Caco-2 (cell line): ENCODE data around the gene ITPR1. TPM values are rescaled to one million over a fixed set of nuclear protein-coding genes. Genes with fewer than 3 reads are reported as not detected.

Source experiments
- BruUV-seq: library from RNA; stranded (reverse); fragments of 400-500 nt; replicated peaks from 2 replicates; lab custom pipeline; 2021; lab: Mats Ljungman, UMichigan
- CTCF ChIA-PET: fragments of 300-600 bp; sonication (Branson Sonifier 250); formaldehyde crosslinking; loops from one replicate; lab custom pipeline; 2022; ENCODE audit warnings: antibody characterized with exemption; lab: Charles Lee
- POLR2A ChIA-PET: fragments of 300-600 bp; sonication (Branson Sonifier 250); formaldehyde crosslinking; loops from one replicate; lab custom pipeline; 2022; ENCODE audit warnings: antibody characterized with exemption; lab: Charles Lee
- DNase-seq, 2 experiments: peaks; one replicate each; pipeline versions ENCODE4 v3.0.0 to v3.0.0-alpha.2; 2020 to 2022
- H3K27me3 ChIP-seq: replicated peaks from 2 replicates; pipeline ENCODE4 v1.6.0; 2011; ENCODE audit warnings: low read length; ENCODE audit not compliant: control insufficient read depth, insufficient read depth
- H3K36me3 ChIP-seq: 2 replicates; pipeline ENCODE4 v1.5.1; 2011; ENCODE audit warnings: low read length; ENCODE audit not compliant: control insufficient read depth, insufficient read depth
- H3K4me1 ChIP-seq: fragments of 250-450 bp; sonication (Bioruptor Pico); 2 replicates; pipeline ENCODE4 v1.5.1; 2020; ENCODE audit warnings: mild to moderate bottlenecking
- H3K4me3 ChIP-seq: 2 replicates; pipeline ENCODE4 v1.5.1; 2011; ENCODE audit warnings: low read depth, mild to moderate bottlenecking, control low read depth, low read length
- H3K9me3 ChIP-seq: fragments of 250-450 bp; sonication (Bioruptor Pico); 2 replicates; pipeline ENCODE4 v1.5.1; 2020; ENCODE audit warnings: mild to moderate bottlenecking, moderate library complexity
- H3K27ac Mint-ChIP-seq: one replicate; pipeline ENCODE4 v1.8.0; 2022; ENCODE audit warnings: mixed read lengths; ENCODE audit not compliant: unreplicated experiment
- H3K27me3 Mint-ChIP-seq: one replicate; pipeline ENCODE4 v1.8.0; 2022; ENCODE audit warnings: mixed read lengths; ENCODE audit not compliant: insufficient read depth, unreplicated experiment
- H3K36me3 Mint-ChIP-seq: one replicate; pipeline ENCODE4 v1.8.0; 2022; ENCODE audit warnings: mild to moderate bottlenecking, mixed read lengths; ENCODE audit not compliant: insufficient read depth, unreplicated experiment
- H3K4me1 Mint-ChIP-seq: one replicate; pipeline ENCODE4 v1.8.0; 2022; ENCODE audit warnings: low read depth, mixed read lengths; ENCODE audit not compliant: unreplicated experiment
- H3K4me3 Mint-ChIP-seq: one replicate; pipeline ENCODE4 v1.8.0; 2022; ENCODE audit warnings: mild to moderate bottlenecking, moderate library complexity, mixed read lengths; ENCODE audit not compliant: unreplicated experiment
- H3K9me3 Mint-ChIP-seq: one replicate; pipeline ENCODE4 v1.8.0; 2022; ENCODE audit warnings: mixed read lengths; ENCODE audit not compliant: unreplicated experiment
- intact Hi-C: fragments of 100-400 bp; cut with micrococcal nuclease; formaldehyde crosslinking; loops from one replicate; pipeline ENCODE4 v1.10.0; 2022; ENCODE audit not compliant: unreplicated experiment
- total RNA-seq: library from RNA; stranded (reverse); gene quantifications from 2 replicates; pipeline ENCODE4 v1.2.3, GENCODE V29; 2022
- TF ChIP-seq, protein P1 (sequence below), 2 experiments: fragments of 200-600 bp in 1 of 2; IDR thresholded peaks; 1 replicate in 1 of 2; 2 replicates in 1 of 2; pipeline versions ENCODE4 v1.5.1 to v1.8.0; 2011 to 2022; ENCODE audit warnings: antibody characterized with exemption in 1 of 2, control low read depth in 1 of 2, inconsistent platforms in 1 of 2, low read depth in 1 of 2, low read length in 1 of 2, mild to moderate bottlenecking in 1 of 2, moderate library complexity in 1 of 2; ENCODE audit not compliant: insufficient read depth in 1 of 2, severe bottlenecking in 1 of 2, unreplicated experiment in 1 of 2

ITPR1 gene
- total RNA-seq, 1 experiment from 2014 or later = 10.4 TPM

DNA sequence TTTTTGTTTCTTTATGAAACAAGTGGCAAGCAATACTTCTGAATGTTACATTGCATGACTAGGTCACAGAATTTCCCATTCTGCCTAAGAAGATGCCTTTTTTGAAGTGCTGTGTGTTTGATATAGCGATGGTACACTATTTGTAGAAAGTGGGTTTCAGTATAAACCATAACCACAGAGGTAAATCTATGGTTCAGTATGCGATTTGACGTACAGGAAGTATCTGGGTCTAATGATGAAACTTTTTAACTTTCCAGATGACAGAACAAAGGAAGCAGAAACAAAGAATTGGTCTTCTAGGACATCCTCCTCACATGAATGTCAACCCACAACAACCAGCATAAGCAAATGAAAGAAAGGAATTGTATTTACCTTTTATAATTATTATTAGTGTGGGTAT is 352.7 kb downstream of the ITPR1 start:
- TF ChIP-seq, protein P1, sequence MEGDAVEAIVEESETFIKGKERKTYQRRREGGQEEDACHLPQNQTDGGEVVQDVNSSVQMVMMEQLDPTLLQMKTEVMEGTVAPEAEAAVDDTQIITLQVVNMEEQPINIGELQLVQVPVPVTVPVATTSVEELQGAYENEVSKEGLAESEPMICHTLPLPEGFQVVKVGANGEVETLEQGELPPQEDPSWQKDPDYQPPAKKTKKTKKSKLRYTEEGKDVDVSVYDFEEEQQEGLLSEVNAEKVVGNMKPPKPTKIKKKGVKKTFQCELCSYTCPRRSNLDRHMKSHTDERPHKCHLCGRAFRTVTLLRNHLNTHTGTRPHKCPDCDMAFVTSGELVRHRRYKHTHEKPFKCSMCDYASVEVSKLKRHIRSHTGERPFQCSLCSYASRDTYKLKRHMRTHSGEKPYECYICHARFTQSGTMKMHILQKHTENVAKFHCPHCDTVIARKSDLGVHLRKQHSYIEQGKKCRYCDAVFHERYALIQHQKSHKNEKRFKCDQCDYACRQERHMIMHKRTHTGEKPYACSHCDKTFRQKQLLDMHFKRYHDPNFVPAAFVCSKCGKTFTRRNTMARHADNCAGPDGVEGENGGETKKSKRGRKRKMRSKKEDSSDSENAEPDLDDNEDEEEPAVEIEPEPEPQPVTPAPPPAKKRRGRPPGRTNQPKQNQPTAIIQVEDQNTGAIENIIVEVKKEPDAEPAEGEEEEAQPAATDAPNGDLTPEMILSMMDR (IDR thresholded peaks at IDR 0.05; ENCODE audit: insufficient read depth in 1 of 2, low read depth in 1 of 2, low read length in 1 of 2, severe bottlenecking in 1 of 2, unreplicated experiment in 1 of 2) = no peak
- no peak for DNase-seq
- ChIA-PET POLR2A (no interaction called here), CTCF (no interaction called here)
- Mint-ChIP-seq H3K9me3 (no peaks in the 10 kb centered on the region), H3K27me3 (no peaks in the 10 kb centered on the region), H3K27ac (no peak overlapping the region), H3K36me3 (no peaks in the 10 kb centered on the region), H3K4me1 (peaks cover 15% of the 10 kb centered on the region), H3K4me3 (no peak overlapping the region)
- H3K27me3 ChIP-seq = no peaks in the 10 kb centered on the region
- intact Hi-C loops = no loop called here
- no peak overlapping the region for H3K4me3 ChIP-seq
- peaks cover 12% of the 10 kb centered on the region; the same call in 1 of the 2 replicates for H3K4me1 ChIP-seq
- H3K36me3 ChIP-seq = no peaks in the 10 kb centered on the region
- BruUV-seq = no TSS peak
- no peaks in the 10 kb centered on the region for H3K9me3 ChIP-seq

GRCh38 chr3:4846543-4846942 is 353.4 kb downstream of the ITPR1 start:
- CTCF ChIA-PET = no interaction called here
- peaks cover 15% of the 10 kb centered on the region for H3K4me1 Mint-ChIP-seq
- no peaks in the 10 kb centered on the region for H3K27me3 ChIP-seq
- POLR2A ChIA-PET = no interaction called here
- H3K4me1 ChIP-seq = peaks cover 18% of the 10 kb centered on the region; the same call in 1 of the 2 replicates
- H3K4me3 ChIP-seq = no peak overlapping the region
- H3K36me3 Mint-ChIP-seq = no peaks in the 10 kb centered on the region
- TF ChIP-seq, protein P1 (IDR thresholded peaks at IDR 0.05; ENCODE audit: insufficient read depth in 1 of 2, low read depth in 1 of 2, low read length in 1 of 2, severe bottlenecking in 1 of 2, unreplicated experiment in 1 of 2) = no peak
- DNase-seq = no peak
- no peaks in the 10 kb centered on the region for H3K9me3 ChIP-seq
- no peaks in the 10 kb centered on the region for H3K27me3 Mint-ChIP-seq
- BruUV-seq = no TSS peak
- H3K4me3 Mint-ChIP-seq = no peak overlapping the region
- no peaks in the 10 kb centered on the region for H3K36me3 ChIP-seq
- H3K27ac Mint-ChIP-seq = no peak overlapping the region
- H3K9me3 Mint-ChIP-seq = no peaks in the 10 kb centered on the region
- intact Hi-C loops = no loop called here

- TF ChIP-seq, protein P1 (IDR thresholded peaks at IDR 0.05; ENCODE audit: insufficient read depth in 1 of 2, low read depth in 1 of 2, low read length in 1 of 2, severe bottlenecking in 1 of 2, unreplicated experiment in 1 of 2) = no peak
- Mint-ChIP-seq H3K27ac (no peak overlapping the region), H3K36me3 (no peaks in the 10 kb centered on the region), H3K4me1 (peaks cover 19% of the 10 kb centered on the region), H3K4me3 (no peak overlapping the region), H3K27me3 (no peaks in the 10 kb centered on the region), H3K9me3 (no peaks in the 10 kb centered on the region)
- Histone ChIP-seq H3K9me3 (no peaks in the 10 kb centered on the region), H3K27me3 (no peaks in the 10 kb centered on the region), H3K4me1 (peaks cover 30% of the 10 kb centered on the region), H3K4me3 (no peak overlapping the region), H3K36me3 (no peaks in the 10 kb centered on the region)
- no peak for DNase-seq
- POLR2A ChIA-PET = no interaction called here
- intact Hi-C loops = no loop called here
- BruUV-seq = no TSS peak
- CTCF ChIA-PET = no interaction called here
These were observed 355.2 kb downstream of the ITPR1 start for GRCh38 chr3:4848176-4848825.
